HepG2 (cell line): Measurements from ENCODE around the gene TIAM2. TPM values are rescaled to one million over a fixed set of nuclear protein-coding genes. Genes with fewer than 3 reads are reported as not detected.
A peak's percentile ranks its signal among the peaks of the same experiment; 100 is the strongest.

Experiments
- ETV6 ChIP-seq: sonication (generic); formaldehyde crosslinking; conservative IDR thresholded peaks from 2 replicates; pipeline ENCODE4 v1.4.0; 2020; ENCODE audit warnings: missing genetic modification reagents
- HNF4G ChIP-seq, 2 experiments: sonication (generic) in 1 of 2; formaldehyde crosslinking in 1 of 2; IDR thresholded peaks; 2 replicates each; pipeline versions ENCODE4 v1.4.0 to v1.6.1; 2011 to 2020; ENCODE audit warnings: borderline replicate concordance in 2 of 2, low read depth in 2 of 2, mild to moderate bottlenecking in 2 of 2, low read length in 1 of 2, missing genetic modification reagents in 1 of 2, moderate library complexity in 1 of 2
- ISL2 ChIP-seq: sonication (generic); formaldehyde crosslinking; IDR thresholded peaks from 2 replicates; pipeline ENCODE4 v1.5.0; 2020; ENCODE audit warnings: missing genetic modification reagents
- LCORL ChIP-seq, 2 experiments: fragments of 450-650 bp in 1 of 2; sonication (generic) in 1 of 2; formaldehyde crosslinking in 1 of 2; IDR thresholded peaks; 2 replicates each; pipeline versions ENCODE4 v1.5.0 to v1.6.1; 2017 to 2020; ENCODE audit warnings: antibody characterized with exemption in 1 of 2, missing genetic modification reagents in 1 of 2
- NCOA2 ChIP-seq: sonication (generic); formaldehyde crosslinking; IDR thresholded peaks from 2 replicates; pipeline ENCODE4 v1.8.0; 2022; ENCODE audit warnings: inconsistent platforms
- PCBP1 ChIP-seq: fragments of 200-400 bp; formaldehyde crosslinking; IDR thresholded peaks from 2 replicates; pipeline ENCODE4 v1.6.1; 2017; ENCODE audit warnings: mild to moderate bottlenecking, low read depth, low read length, borderline replicate concordance
- PHF20 ChIP-seq: sonication (generic); formaldehyde crosslinking; IDR thresholded peaks from 2 replicates; pipeline ENCODE4 v1.5.0; 2020; ENCODE audit warnings: mild to moderate bottlenecking, missing genetic modification reagents
- RFX1 ChIP-seq: fragments of 450-650 bp; IDR thresholded peaks from 2 replicates; pipeline ENCODE4 v1.6.1; 2017
- SATB2 ChIP-seq: sonication (generic); formaldehyde crosslinking; IDR thresholded peaks from 2 replicates; pipeline ENCODE4 v1.5.0; 2020; ENCODE audit warnings: missing genetic modification reagents
- ZBTB38 ChIP-seq: sonication (generic); formaldehyde crosslinking; IDR thresholded peaks from 2 replicates; pipeline ENCODE4 v1.5.1; 2020; ENCODE audit warnings: mild to moderate bottlenecking, missing genetic modification reagents
- ZIK1 ChIP-seq: sonication (generic); formaldehyde crosslinking; IDR thresholded peaks from 2 replicates; pipeline ENCODE4 v1.5.0; 2020; ENCODE audit warnings: mild to moderate bottlenecking, low read depth, missing genetic modification reagents, borderline replicate concordance
- ZNF224 ChIP-seq: sonication (generic); formaldehyde crosslinking; IDR thresholded peaks from 2 replicates; pipeline ENCODE4 v1.5.0; 2020; ENCODE audit warnings: mild to moderate bottlenecking, missing genetic modification reagents
- ZNF674 ChIP-seq: sonication (generic); formaldehyde crosslinking; IDR thresholded peaks from 2 replicates; pipeline ENCODE4 v1.5.0; 2020; ENCODE audit warnings: low read depth, mild to moderate bottlenecking, missing genetic modification reagents
- ZNF83 ChIP-seq: sonication (generic); formaldehyde crosslinking; IDR thresholded peaks from 2 replicates; pipeline ENCODE4 v1.4.0; 2020; ENCODE audit warnings: missing genetic modification reagents, mild to moderate bottlenecking, borderline replicate concordance
- polyA plus RNA-seq, 8 experiments: library from polyadenylated mRNA; depleted of rRNA in 3 of 8; stranded (reverse) in 7 of 8; unstranded in 1 of 8; fragments of >200 nt; fragmentation: Illumina TruSeq in 4 of 8; extraction: Trizol in 4 of 8; gene quantifications; 2 replicates each; pipeline versions ENCODE4 v1.2.1 to v1.2.3, GENCODE V29; 2011 to 2016; ENCODE audit warnings: low read depth in 4 of 8, missing spikeins in 1 of 8, mixed read lengths in 1 of 8; ENCODE audit not compliant: insufficient read depth in 1 of 8
- total RNA-seq, 5 experiments: library from RNA; depleted of rRNA; stranded (reverse); fragments of >200 nt; fragmentation: Illumina TruSeq; extraction: Trizol; gene quantifications; 2 replicates each; pipeline ENCODE4 v1.2.3, GENCODE V29; 2016; ENCODE audit warnings: low read depth in 1 of 5
- TF ChIP-seq, protein P1 (sequence below): sonication (generic); formaldehyde crosslinking; IDR thresholded peaks from 2 replicates; pipeline ENCODE4 v1.5.1; 2020; ENCODE audit warnings: missing genetic modification reagents, mild to moderate bottlenecking, borderline replicate concordance
- TF ChIP-seq, protein P2 (sequence below), 2 experiments: sonication (generic) in 1 of 2; formaldehyde crosslinking in 1 of 2; IDR thresholded peaks; 2 replicates each; pipeline versions ENCODE4 v1.4.0 to v1.6.1; 2018 to 2020; ENCODE audit warnings: missing genetic modification reagents in 2 of 2, borderline replicate concordance in 1 of 2, low read depth in 1 of 2, mild to moderate bottlenecking in 1 of 2, missing biosample characterization in 1 of 2
- TF ChIP-seq, protein P3 (sequence below): sonication (generic); formaldehyde crosslinking; IDR thresholded peaks from 2 replicates; pipeline ENCODE4 v1.5.0; 2020; ENCODE audit warnings: missing genetic modification reagents
- TF ChIP-seq, protein P4 (sequence below): sonication (generic); formaldehyde crosslinking; IDR thresholded peaks from 2 replicates; pipeline ENCODE4 v1.9.0; 2022; ENCODE audit warnings: low read depth, missing genetic modification reagents
- TF ChIP-seq, protein P5 (sequence below): sonication (generic); formaldehyde crosslinking; IDR thresholded peaks from 2 replicates; pipeline ENCODE4 v1.8.1; 2023; ENCODE audit warnings: mild to moderate bottlenecking, moderate library complexity, missing genetic modification reagents

Gene TIAM2
- total and polyA plus RNA-seq, 2 of the 13 experiments (the other 11 are each of a cell fraction or from before 2014, with no cell fraction given), result 4.1 to 4.5 TPM

DNA sequence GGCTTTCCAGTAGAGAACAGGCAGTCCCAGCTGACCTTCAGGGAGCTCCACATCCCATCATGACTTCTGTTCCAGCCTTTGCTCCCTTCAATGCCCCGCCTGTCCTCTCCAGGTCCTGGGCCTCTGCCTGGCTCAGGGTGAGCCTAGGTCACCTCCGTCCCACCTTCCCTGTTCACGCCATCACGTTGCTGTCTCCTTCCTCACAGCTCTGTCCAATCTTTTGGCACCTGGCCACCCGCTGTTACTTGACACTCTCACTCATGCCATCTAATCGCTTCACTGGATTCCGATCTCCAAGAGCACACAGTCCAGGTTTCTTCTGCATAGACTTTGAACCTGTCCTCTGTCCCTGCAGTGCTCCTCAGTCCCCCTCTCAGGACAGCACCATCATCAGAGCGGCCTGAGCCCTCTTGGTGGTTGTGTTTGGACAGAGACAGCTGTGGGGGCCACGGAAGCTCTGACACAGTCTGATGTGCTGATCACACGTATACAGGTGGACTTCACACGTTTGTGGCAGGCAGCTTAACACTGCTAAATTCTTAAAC lies 34.7 kb upstream of the TIAM2 start (continued):
- TF ChIP-seq, protein P1, sequence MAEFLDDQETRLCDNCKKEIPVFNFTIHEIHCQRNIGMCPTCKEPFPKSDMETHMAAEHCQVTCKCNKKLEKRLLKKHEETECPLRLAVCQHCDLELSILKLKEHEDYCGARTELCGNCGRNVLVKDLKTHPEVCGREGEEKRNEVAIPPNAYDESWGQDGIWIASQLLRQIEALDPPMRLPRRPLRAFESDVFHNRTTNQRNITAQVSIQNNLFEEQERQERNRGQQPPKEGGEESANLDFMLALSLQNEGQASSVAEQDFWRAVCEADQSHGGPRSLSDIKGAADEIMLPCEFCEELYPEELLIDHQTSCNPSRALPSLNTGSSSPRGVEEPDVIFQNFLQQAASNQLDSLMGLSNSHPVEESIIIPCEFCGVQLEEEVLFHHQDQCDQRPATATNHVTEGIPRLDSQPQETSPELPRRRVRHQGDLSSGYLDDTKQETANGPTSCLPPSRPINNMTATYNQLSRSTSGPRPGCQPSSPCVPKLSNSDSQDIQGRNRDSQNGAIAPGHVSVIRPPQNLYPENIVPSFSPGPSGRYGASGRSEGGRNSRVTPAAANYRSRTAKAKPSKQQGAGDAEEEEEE, result no peak
- no peak for TF ChIP-seq PHF20 (CRISPR knock-in tag)
- peak; percentile 95 for TF ChIP-seq HNF4G (IDR thresholded peaks at IDR 0.05; ENCODE audit: borderline replicate concordance, low read depth, low read length)
- peak; percentile 89 for TF ChIP-seq HNF4G (CRISPR knock-in tag; IDR thresholded peaks at IDR 0.05; ENCODE audit: borderline replicate concordance, low read depth)
- TF ChIP-seq ZIK1, result no peak
- TF ChIP-seq ETV6 (CRISPR knock-in tag), result no peak
- TF ChIP-seq NCOA2 (CRISPR knock-in tag), result peak; percentile 80
- peak; percentile 67; the same call in 1 of the 2 replicates for TF ChIP-seq LCORL (IDR thresholded peaks at IDR 0.05)
- peak; percentile 89 for TF ChIP-seq LCORL (CRISPR knock-in tag; IDR thresholded peaks at IDR 0.05)
- TF ChIP-seq, protein P2, sequence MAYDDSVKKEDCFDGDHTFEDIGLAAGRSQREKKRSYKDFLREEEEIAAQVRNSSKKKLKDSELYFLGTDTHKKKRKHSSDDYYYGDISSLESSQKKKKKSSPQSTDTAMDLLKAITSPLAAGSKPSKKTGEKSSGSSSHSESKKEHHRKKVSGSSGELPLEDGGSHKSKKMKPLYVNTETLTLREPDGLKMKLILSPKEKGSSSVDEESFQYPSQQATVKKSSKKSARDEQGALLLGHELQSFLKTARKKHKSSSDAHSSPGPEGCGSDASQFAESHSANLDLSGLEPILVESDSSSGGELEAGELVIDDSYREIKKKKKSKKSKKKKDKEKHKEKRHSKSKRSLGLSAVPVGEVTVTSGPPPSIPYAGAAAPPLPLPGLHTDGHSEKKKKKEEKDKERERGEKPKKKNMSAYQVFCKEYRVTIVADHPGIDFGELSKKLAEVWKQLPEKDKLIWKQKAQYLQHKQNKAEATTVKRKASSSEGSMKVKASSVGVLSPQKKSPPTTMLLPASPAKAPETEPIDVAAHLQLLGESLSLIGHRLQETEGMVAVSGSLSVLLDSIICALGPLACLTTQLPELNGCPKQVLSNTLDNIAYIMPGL (CRISPR knock-in tag; IDR thresholded peaks at IDR 0.05; ENCODE audit: borderline replicate concordance in 1 of 2, low read depth in 1 of 2), result peak in 1 of 2 experiments; percentile 72; a peak in 1 of 4 replicates
- 0 out of 2 replicates have a peak, but pooled peaks have one; percentile 3 for TF ChIP-seq SATB2 (CRISPR knock-in tag)
- 0 out of 2 replicates have a peak, but pooled peaks have one; percentile 73 for TF ChIP-seq ZNF83 (CRISPR knock-in tag)
- TF ChIP-seq, protein P3, sequence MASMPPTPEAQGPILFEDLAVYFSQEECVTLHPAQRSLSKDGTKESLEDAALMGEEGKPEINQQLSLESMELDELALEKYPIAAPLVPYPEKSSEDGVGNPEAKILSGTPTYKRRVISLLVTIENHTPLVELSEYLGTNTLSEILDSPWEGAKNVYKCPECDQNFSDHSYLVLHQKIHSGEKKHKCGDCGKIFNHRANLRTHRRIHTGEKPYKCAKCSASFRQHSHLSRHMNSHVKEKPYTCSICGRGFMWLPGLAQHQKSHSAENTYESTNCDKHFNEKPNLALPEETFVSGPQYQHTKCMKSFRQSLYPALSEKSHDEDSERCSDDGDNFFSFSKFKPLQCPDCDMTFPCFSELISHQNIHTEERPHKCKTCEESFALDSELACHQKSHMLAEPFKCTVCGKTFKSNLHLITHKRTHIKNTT (CRISPR knock-in tag), result no peak
- peak; percentile 67; the same call in 1 of the 2 replicates for TF ChIP-seq ZBTB38 (CRISPR knock-in tag)
- TF ChIP-seq ZNF674 (CRISPR knock-in tag), result no peak
- TF ChIP-seq, protein P4, sequence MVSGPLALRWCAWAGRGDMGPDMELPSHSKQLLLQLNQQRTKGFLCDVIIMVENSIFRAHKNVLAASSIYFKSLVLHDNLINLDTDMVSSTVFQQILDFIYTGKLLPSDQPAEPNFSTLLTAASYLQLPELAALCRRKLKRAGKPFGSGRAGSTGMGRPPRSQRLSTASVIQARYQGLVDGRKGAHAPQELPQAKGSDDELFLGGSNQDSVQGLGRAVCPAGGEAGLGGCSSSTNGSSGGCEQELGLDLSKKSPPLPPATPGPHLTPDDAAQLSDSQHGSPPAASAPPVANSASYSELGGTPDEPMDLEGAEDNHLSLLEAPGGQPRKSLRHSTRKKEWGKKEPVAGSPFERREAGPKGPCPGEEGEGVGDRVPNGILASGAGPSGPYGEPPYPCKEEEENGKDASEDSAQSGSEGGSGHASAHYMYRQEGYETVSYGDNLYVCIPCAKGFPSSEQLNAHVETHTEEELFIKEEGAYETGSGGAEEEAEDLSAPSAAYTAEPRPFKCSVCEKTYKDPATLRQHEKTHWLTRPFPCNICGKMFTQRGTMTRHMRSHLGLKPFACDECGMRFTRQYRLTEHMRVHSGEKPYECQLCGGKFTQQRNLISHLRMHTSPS (CRISPR knock-in tag), result peak; percentile 33; the same call in 1 of the 2 replicates
- TF ChIP-seq, protein P5, sequence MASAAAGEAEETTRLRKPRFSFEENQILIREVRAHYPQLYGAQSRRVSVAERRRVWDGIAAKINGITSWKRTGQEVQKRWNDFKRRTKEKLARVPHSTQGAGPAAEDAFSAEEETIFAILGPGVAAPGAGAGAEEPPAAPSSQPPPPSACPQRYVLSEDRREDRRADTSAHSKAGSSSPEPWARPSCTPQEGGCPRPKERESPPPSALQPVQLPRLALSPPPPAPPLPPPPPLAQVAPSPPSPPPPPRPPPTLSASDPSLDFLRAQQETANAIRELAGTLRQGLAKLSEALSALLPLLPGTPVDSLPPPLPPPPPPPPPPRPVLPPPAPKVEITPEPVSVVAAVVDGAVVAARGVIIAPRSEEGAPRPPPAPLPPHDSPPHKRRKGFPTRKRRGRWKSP (CRISPR knock-in tag), result no peak
- TF ChIP-seq RFX1, result no peak
- no peak for TF ChIP-seq PCBP1
- TF ChIP-seq ZNF224, result 0 out of 2 replicates have a peak, but pooled peaks have one; percentile 54
- TF ChIP-seq ISL2 (CRISPR knock-in tag), result 0 out of 2 replicates have a peak, but pooled peaks have one; percentile 14
